ENCODE measurements around the gene GPR162.
A peak's percentile ranks its signal among the peaks of the same experiment; 100 is the strongest.
"Not testable (repeated sequence)": the region's sequence is repeated elsewhere in the genome, so short reads cannot be mapped to it uniquely, and the experiment has no call there.

Gene GPR162

GRCh38 chr12:6861391-6861790 is 39.8 kb downstream of the GPR162 start:
- DNase-seq = no peak

DNA sequence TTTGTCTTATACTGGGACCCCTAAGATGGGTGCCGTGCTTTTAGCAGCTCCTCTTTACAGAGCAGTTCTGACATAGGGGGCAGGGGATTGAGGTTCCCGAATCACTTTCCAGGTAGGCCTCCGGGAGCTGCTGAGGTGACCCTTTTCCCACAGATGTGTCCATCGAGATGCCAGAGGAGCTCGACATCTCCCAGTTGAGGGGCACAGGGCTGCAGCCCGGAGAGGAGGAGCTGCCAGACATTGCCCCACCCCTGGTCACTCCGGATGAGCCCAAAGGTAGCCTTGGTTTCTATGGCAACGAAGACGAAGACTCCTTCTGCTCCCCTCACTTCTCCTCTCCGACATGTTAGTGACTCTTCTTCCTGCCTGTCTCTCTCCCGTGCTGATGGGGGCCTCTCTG is 41.4 kb downstream of the GPR162 start:
- DNase-seq = no peak

DNA sequence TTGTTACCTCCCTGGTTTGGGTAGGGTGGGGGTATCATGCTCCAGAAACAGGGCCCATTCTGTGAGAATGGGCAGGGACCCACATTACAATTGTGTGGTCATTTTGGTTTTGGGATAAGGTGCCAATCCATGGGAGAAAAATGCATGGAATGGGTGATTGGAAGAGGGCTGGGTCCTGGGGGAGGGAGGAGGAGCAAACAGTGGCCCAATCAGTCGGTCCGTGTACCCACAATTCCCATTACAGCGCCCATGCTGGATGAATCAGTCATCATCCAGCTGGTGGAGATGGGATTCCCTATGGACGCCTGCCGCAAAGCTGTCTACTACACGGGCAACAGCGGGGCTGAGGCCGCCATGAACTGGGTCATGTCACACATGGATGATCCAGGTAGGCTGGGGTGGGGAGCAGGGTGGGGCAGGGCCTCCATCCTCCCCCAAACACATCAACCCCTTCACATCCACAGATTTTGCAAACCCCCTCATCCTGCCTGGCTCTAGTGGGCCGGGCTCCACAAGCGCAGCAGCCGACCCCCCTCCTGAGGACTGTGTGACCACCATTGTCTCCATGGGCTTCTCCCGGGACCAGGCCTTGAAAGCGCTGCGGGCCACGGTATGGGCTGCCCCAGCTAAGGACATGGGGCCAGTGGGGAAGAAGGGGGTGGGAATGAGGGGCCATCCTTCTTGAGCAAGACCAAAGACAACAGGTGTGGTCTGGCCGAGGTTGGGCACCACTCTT is 42.1 kb downstream of the GPR162 start:
- no peak for DNase-seq

GRCh38 chr12:6865307-6865706 is 43.7 kb downstream of the GPR162 start:
- not testable (repeated sequence) for DNase-seq

DNA sequence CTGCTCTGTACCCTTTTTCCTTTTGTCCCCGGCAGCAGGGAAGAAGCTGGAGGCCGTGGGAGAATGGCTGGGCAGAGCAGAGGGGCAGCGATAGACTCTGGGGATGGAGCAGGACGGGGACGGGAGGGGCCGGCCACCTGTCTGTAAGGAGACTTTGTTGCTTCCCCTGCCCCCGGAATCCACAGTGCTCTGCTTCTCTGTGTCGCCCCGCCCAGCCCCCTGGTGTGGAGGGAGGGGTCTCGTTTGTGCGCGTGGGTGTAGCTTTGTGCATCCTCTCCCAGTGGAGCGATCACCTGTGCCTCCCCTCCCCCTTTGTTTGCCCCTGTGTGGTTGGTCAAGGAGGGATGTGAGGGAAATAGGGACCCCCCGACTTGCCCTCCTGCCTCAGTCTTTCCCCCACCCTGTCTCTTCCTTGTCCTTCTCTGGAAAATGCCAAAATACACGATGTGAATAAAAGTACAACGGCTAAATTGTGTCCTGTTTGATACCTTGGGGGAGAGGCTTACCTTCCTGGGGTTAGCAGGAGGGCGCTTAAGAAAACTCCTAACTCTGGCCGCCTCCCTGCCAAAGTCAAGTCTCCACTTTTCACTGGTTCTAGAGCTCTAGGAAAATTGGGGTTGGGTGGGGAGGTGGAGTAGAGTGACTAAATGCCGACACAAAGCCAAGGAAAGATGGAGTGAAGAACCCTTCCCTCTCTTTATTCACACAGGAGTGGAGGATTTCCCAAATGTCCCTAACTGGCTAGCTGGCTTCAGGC is 44.7 kb downstream of the GPR162 start:
- DNase-seq = no peak

DNA sequence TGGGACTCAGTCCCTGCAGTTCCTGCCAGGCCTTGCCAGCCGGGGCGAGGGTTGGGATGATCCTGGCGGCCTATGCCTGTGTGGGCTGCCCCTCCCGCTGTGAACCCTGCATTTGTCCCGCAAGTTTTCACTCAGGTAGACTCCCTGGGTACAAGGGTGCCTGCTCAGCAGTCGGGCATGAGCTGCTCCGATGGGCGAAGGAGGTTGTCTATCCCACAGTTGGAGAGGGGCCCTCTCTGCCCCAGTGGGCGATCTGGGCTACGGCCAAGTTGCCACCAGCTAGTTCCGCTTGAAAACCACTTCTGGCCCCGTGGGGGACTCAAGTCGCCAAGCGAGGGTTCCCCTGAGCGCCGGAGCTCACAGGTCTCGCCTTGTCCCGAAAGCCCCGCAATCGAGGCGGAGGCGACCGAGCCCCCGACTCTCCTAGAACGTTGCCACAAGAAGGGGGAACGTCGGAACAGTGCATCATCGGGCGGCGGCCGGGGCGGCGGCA is 45.3 kb downstream of the GPR162 start:
- DNase-seq = no peak

GRCh38 chr12:6867413-6868210 is 46.0 kb downstream of the GPR162 start, which contains the start of gene TPI1:
Gene TPI1, plus strand, starts transcription at chr12:6867531. Its CDS starts 36 bp downstream, at chr12:6867567.
- DNase-seq = peak; percentile 82

DNA sequence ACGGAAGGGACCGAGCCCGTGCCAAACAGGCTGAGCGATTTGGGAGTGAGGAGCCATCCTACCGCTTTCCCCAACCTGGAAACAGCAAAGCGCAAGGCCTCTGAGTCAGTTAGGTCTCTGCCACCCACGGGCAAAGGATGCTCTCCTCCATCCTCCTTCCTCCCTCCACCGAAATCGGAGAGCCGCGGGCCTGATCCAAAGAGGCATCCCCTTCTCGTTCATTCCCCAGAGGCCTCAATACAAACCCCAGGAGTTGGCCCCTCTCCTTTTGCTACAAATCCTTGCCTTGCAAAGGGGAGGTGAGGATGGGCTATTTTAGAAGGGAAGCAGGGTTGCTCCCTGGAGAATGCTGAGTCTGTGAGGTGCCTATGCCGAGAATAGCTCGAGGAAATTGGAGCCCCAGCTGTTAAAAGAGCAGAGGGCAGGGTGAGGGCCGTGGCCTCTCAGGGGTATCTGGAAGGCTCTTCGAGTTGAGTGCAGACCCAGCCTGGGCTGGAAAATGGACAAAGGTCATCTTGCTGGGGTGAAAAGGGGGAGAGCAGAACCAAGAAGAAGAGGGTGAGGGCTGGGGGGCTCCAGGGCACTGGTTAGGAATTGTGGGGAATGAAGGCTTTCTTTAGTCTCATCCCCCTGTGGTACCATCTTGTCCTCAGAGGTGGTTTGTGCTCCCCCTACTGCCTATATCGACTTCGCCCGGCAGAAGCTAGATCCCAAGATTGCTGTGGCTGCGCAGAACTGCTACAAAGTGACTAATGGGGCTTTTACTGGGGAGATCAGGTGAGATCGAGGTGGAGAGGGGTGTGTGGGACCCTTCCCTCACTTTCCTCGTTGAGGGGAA is 46.8 kb downstream of the GPR162 start:
- no peak for DNase-seq

DNA sequence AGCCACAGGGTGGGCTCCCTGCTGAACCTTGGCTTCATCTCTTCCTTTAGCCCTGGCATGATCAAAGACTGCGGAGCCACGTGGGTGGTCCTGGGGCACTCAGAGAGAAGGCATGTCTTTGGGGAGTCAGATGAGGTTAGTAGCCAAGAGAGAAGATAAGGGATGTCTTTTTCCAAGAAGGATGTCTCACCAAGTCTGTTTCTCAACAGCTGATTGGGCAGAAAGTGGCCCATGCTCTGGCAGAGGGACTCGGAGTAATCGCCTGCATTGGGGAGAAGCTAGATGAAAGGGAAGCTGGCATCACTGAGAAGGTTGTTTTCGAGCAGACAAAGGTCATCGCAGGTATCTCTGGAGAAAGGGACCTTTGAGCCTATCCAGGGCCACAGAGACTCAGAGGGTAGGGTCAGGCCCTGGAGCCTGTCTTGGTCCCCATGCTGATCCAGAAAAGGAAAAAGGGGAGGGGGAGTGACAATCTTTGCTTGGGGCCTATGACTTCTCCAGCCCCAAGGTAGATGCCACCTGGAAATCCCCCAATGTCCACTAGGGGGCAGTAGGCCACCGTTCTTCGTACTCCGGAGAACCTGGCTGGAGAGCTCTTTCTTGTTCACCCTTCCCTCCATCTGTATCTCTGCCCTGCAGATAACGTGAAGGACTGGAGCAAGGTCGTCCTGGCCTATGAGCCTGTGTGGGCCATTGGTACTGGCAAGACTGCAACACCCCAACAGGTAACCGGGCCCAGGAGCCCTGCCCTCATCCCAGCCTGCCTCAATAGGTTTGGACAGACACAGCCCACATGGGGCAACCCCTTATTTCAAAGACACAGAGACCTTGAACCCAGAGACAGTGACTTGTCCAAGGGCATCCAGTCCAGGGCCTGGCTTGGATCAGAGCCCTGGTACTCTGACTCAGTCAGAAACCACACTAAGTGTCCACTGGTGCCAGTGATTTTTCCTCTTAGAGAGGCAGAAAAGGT is 47.7 kb downstream of the GPR162 start:
- peak; percentile 87 for DNase-seq

DNA sequence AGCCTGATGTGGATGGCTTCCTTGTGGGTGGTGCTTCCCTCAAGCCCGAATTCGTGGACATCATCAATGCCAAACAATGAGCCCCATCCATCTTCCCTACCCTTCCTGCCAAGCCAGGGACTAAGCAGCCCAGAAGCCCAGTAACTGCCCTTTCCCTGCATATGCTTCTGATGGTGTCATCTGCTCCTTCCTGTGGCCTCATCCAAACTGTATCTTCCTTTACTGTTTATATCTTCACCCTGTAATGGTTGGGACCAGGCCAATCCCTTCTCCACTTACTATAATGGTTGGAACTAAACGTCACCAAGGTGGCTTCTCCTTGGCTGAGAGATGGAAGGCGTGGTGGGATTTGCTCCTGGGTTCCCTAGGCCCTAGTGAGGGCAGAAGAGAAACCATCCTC is 48.7 kb downstream of the GPR162 start:
- not testable (repeated sequence) for DNase-seq

DNA sequence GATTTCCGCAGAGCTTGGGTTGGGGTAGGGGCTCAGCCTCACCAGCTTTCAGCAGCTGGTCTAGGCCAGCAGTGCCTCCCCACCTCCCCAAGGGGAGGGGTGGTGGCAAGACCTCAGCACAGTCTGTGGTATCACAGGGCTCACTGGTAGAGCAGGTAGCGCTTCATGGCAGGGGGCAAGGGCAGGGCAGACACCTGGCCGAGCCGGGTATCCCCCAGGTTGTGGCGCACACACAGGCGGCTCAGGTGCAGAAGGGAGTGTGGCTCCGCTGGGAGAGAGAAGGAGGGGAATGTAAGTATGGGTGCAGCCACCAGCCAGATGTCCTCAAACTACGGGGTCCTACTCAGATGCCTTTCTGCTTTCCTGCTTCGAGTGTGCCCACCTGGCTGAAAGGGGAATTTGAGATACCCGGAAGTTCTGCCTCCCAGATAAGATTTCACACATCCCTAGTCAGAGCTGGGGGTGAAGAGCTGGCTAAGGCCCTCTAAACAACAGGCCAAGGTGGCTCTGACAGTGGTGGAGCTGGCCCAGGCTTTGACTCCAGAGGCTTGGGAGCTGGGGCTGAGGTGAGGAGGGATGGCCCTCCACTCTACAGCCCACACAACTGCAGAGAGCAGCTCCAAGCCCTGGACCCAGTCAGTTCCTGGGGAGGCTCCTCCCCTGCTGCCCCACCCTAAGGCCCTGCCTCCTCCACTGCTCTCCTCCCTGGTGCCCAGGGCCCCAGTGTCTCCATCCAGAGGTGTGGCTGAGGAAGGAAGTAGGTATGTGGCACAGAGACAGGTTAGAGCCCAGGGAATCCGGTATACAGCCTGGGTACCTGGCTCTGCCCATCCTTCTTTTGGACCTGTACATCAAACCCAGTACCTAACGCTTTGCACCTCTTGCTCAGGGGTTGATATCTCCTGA is 49.7 kb downstream of the GPR162 start:
- peak; percentile 34 for DNase-seq

DNA sequence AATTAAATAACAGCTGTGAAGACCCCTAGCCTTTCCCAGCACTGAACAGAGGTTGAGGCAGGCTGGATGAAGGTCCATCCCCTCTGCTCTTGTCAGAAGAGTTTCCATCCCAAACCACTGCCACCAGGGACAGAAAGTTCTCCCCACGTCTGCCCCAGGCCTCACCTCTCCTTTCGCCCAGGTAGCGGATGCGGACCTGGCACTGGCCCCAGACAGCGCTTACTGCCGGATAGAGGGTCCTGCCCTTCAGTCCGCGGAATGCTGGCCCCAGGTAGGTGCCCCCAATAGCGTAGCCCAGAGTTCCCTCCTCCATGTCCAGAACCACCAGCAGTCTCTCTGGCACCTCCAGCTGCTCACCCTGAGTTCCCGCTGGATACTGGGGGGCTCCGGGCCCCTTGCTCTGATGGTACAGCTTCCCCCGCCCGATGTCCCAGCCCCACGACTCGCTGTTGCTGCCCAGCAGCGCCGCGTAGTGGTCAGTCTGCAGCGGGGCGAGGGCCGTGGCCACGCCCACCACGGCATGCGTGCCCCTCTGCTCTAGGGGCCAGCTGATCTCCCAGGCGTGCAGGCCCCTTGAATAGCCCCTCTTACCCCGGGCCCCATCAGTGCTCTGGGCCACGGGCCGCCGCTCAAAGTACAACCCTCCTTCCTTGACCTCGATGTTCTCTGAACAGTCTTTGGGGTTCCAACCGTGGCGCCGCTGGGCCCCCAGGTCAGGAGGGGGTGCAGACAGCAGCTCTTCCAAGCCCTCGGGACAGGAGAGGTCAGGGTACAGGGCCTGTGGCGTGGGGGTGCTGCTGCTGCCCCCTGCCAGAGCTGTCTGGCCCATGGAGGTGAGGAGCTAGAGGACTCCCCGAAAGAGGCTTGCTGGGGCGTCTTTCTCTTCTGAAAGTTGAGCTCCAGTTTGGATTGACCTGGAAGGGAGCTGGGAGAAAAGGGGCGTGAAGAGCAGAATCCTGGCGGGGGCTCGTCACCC is 50.7 kb downstream of the GPR162 start:
- DNase-seq = peak; percentile 87

DNA sequence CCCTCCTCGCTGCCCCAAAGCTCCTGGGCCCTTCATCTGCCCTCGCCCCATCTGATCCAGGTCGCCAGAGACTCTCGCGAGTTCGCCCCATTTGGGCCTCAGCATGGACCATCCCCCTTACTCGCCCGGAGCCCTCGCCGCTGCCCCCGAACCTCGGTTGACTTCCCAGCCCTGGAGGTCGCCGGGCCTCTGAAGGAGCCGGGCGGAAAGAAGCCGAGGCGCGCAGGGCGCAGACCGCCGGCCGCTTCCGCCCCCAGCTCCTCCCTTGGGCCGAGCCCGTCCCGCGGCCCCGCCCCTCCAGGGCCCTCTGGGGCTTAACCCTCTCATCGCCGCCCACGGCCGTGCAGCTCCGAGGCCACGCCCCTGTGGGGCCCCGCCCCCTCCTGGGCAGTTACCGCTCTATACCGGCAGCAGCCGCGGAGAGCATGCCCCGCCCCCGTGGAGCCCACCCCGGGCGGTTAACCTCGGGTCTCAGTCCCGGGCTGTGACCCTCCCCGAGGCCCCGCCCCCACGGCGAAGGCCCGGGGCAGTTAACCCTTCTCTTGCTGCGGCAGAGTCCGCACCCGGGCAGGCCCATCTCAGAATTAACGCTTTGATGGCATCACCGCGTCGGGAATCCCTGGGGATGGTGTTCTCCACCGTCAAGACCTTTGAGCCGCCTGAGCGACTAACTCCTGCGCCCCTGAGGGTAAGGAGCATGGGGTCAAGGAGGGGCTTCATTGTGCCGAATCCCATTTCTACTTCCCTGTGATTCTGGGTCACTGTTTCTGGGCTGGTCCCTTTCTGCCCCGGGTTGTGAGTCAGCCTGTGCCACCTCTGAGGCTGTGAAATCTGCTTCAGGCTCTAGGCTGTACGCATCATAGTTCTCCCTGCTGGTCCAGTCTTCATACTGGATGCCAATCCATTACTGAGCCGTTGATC is 51.7 kb downstream of the GPR162 start, which contains the start of gene SPSB2:
SPSB2 (minus strand) TSS at position 210 of the 921 bp plus-strand sequence. CDS start 402 bp downstream, outside the sequence.
- peak; percentile 100 for DNase-seq

- not testable (repeated sequence) for DNase-seq
Observed at GRCh38 chr12:6874015-6874368, 52.4 kb downstream of the GPR162 start.

Data from activated naive CD4-positive, alpha-beta T cell treated with Interleukin-2 at 50 U/mL for 16 hours (primary cell).